ENCODE measurements around the gene CRIM1. TPM values are rescaled to one million over a fixed set of nuclear protein-coding genes. Genes with fewer than 3 reads are reported as not detected.

Gene CRIM1
- total and polyA plus RNA-seq, 5 donors from 2014 or later: 0.15 to 2.7 (median 0.74) TPM

DNA sequence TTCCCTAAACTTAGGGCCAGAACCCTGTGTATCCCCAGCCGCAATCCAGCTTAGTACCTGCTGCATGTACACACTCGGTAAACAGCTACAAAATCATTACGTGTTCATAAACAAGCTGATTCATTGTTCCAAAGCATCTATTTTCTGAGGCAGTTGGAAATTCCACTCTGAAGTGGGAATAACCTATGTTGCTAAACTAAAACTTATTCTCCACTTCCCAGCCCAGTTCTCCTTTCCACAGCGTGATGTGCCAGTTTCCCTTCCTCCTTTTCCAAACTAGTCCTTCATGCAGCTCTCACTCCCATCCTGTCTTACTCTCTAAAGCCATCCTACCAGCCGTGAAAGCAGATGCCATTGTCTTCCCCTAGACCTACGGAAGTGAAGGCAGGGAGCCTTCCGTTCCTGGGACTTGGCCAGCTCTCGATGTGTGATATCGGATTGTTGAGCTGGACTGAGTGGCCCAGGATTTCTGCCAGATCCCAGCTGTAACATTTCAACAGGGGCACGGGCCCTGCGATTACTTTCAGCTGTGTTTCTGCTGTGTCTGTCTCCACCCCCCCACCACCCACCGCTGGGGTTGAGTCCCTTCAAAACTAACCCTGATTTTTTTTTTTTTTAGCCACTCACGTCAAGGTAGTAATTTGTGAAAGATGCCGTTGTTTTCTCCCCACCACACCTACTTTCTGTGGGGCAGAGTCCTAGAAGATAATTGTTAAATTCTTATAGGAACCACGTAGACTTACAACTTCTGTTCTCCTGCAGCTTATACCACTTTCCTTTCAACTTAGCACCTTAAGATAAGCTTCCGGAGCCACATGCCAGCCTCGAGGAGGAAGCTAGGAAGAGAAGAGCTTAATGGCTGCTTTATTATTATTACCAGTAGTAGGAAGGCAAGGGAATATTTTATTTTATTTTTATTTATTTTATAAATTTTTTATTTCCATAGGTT, 100.9 kb downstream of the CRIM1 start:
- H3K4me1 Mint-ChIP-seq: peaks cover 0 to 4% (median under 1%) of the 10 kb centered on the region in 4 donors
- H3K27ac ChIP-seq (ENCODE audit: insufficient read depth, low read length, poor library complexity, severe bottlenecking): no peak overlapping the region
- H3K36me3 Mint-ChIP-seq: no peaks in the 10 kb centered on the region
- H3K4me1 ChIP-seq (ENCODE audit: control insufficient read depth, insufficient read depth, low read length, poor library complexity, severe bottlenecking): peaks cover 7% of the 10 kb centered on the region
- H3K4me3 ChIP-seq (ENCODE audit: low read depth, low read length): no peak overlapping the region
- no peak for ATAC-seq (ENCODE audit: low read depth in 2 of 2)
- no peaks in the 10 kb centered on the region for H3K9me3 Mint-ChIP-seq
- no peaks in the 10 kb centered on the region for H3K27me3 ChIP-seq (ENCODE audit: control insufficient read depth, insufficient read depth, low read length)
- H3K36me3 ChIP-seq (ENCODE audit: control insufficient read depth, insufficient read depth, low read length): no peaks in the 10 kb centered on the region
- H3K9me3 ChIP-seq (ENCODE audit: control insufficient read depth in 2 of 2, low read length in 2 of 2): no peaks in the 10 kb centered on the region
- H3K4me3 Mint-ChIP-seq: no peak overlapping the region
- H3K27ac Mint-ChIP-seq: peak overlapping the region in 1 of 3 donors; percentile 27
- no peak for DNase-seq
- no peaks in the 10 kb centered on the region for H3K27me3 Mint-ChIP-seq

DNA sequence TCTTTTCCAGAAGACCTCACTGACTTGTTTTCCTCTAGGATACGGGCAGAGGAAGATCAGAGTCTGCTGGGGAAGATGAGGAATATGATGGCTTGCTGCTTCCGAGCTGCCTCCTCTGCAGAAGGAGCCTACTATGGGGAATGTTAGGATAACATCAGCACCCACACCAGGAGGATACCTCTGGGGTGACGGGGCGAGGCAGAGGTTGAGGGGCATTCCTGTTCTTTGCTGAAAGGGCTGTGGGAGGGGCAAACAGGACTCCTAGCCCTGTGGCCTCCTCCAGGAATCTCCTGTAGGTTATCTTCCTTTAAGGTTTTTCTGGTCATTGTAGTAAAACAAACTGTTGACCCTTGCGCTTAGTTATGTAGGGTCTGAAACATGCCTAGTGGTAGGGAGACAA, 102.5 kb downstream of the CRIM1 start:
- Histone ChIP-seq H3K9me3 (ENCODE audit: control insufficient read depth in 2 of 2, low read length in 2 of 2) (no peaks in the 10 kb centered on the region), H3K4me1 (ENCODE audit: control insufficient read depth, insufficient read depth, low read length, poor library complexity, severe bottlenecking) (peaks cover 7% of the 10 kb centered on the region), H3K4me3 (ENCODE audit: low read depth, low read length) (no peak overlapping the region), H3K27ac (ENCODE audit: insufficient read depth, low read length, poor library complexity, severe bottlenecking) (no peak overlapping the region), H3K27me3 (ENCODE audit: control insufficient read depth, insufficient read depth, low read length) (no peaks in the 10 kb centered on the region), H3K36me3 (ENCODE audit: control insufficient read depth, insufficient read depth, low read length) (no peaks in the 10 kb centered on the region)
- no peak for DNase-seq
- Mint-ChIP-seq H3K4me3 (no peak overlapping the region), H3K9me3 (no peaks in the 10 kb centered on the region), H3K27ac (no peak overlapping the region), H3K4me1 (peaks cover 0 to 8% (median 4%) of the 10 kb centered on the region in 4 donors), H3K27me3 (no peaks in the 10 kb centered on the region), H3K36me3 (no peaks in the 10 kb centered on the region)
- ATAC-seq (ENCODE audit: low read depth in 2 of 2): no peak

DNA sequence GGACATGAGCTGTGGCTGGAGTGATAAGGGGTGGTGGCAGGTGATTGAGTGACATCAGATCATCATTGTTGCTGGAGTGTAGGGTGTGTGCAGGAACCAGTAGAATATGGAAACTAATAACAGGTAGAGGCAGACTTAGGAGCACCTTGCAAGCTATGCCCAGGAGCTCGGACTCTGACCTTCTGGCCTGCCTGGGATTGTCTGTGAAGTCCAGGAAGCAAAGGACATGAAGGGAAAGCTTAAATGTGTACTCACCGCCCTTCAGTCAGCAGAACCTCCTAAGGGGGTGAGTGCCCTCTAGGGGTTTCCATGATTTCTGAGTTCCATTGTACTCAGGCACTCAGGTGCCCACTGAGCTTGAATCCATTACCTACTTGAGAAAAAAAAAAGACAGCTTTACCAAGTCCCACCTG, 104.2 kb downstream of the CRIM1 start:
- H3K9me3 ChIP-seq (ENCODE audit: control insufficient read depth in 2 of 2, low read length in 2 of 2): no peaks in the 10 kb centered on the region
- no peaks in the 10 kb centered on the region for H3K27me3 ChIP-seq (ENCODE audit: control insufficient read depth, insufficient read depth, low read length)
- peaks cover 7% of the 10 kb centered on the region for H3K4me1 ChIP-seq (ENCODE audit: control insufficient read depth, insufficient read depth, low read length, poor library complexity, severe bottlenecking)
- H3K36me3 ChIP-seq (ENCODE audit: control insufficient read depth, insufficient read depth, low read length): no peaks in the 10 kb centered on the region
- DNase-seq (no peak), ATAC-seq (ENCODE audit: low read depth in 2 of 2) (no peak)
- no peaks in the 10 kb centered on the region for H3K27me3 Mint-ChIP-seq
- no peak overlapping the region for H3K4me3 Mint-ChIP-seq
- no peak overlapping the region for H3K27ac Mint-ChIP-seq
- no peaks in the 10 kb centered on the region for H3K36me3 Mint-ChIP-seq
- H3K4me1 Mint-ChIP-seq: peaks cover 0 to 11% (median 4%) of the 10 kb centered on the region in 4 donors
- no peak overlapping the region for H3K27ac ChIP-seq (ENCODE audit: insufficient read depth, low read length, poor library complexity, severe bottlenecking)
- H3K4me3 ChIP-seq (ENCODE audit: low read depth, low read length): no peak overlapping the region
- H3K9me3 Mint-ChIP-seq: no peaks in the 10 kb centered on the region

DNA sequence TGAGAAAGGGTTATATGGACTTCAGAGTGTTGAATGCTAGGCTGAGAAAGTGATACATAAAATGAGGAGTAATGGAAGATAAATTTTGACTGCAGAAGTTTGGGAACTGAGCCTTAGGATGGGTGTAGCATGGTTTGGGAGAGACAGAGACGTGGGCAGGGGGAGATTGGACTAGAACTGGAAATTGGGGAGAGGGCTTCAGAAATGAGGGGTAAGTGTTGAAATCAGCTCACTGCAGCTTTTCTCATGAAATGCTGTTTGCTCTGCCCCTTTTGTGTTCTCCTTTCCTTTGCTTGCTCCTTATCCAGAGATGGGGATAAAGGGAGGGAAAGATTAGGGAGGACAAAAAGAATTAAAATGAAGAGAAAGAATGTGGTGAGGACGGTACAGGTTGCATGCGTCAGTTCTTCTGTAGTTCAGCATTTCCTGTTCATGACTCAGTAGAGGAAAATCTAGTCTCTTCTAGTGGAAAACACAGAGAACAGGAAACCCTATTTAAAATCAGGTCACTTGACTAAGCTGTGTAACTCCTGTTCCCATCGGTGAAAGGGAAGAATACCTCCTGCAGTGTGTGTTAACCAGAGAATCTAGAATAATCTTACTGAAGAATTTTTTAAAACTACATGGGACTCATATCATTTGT, 105.6 kb downstream of the CRIM1 start:
- Histone ChIP-seq H3K4me1 (ENCODE audit: control insufficient read depth, insufficient read depth, low read length, poor library complexity, severe bottlenecking) (peaks cover 7% of the 10 kb centered on the region), H3K9me3 (ENCODE audit: control insufficient read depth in 2 of 2, low read length in 2 of 2) (no peaks in the 10 kb centered on the region), H3K36me3 (ENCODE audit: control insufficient read depth, insufficient read depth, low read length) (no peaks in the 10 kb centered on the region), H3K27me3 (ENCODE audit: control insufficient read depth, insufficient read depth, low read length) (no peaks in the 10 kb centered on the region), H3K4me3 (ENCODE audit: low read depth, low read length) (peak overlapping the region; percentile 5), H3K27ac (ENCODE audit: insufficient read depth, low read length, poor library complexity, severe bottlenecking) (no peak overlapping the region)
- Mint-ChIP-seq H3K4me1 (peaks cover 0 to 11% (median 4%) of the 10 kb centered on the region in 4 donors), H3K9me3 (no peaks in the 10 kb centered on the region), H3K4me3 (no peak overlapping the region), H3K36me3 (no peaks in the 10 kb centered on the region), H3K27ac (peak overlapping the region in 1 of 3 donors; percentile 67), H3K27me3 (no peaks in the 10 kb centered on the region)
- peak; percentile 66 to 68 for ATAC-seq (ENCODE audit: low read depth in 2 of 2)
- peak in 2 of 3 donors; percentile 8 to 47 for DNase-seq

DNA sequence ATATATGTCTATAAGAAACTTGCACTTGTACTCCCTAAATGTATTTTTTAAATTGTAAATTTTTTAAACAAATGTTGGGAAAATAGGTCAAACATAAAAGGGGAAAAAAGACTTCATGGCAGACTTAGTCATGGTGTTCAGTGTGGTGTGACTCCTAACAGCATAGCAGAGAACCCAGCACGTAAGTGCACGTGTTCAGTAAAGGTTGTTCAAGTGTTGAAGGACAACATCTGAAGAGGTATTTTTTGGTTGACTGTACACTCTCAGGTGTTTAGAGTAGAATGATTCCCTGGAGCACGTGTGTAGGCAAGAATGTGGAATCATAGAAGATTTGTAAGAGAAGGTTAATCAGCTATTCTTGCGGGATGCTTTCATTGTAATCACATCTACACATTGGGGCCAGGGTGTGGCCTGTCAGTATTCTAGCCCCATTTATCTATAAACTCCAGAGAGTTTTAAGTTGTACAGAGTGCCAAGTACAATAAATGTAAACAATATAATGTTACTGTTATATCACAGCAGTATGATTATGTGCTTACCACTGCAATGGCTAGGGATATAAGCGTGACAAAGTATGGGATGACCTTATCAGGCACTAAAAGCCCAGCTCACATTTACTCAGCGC, 106.8 kb downstream of the CRIM1 start:
- ATAC-seq (ENCODE audit: low read depth in 2 of 2) (no peak), DNase-seq (no peak)
- H3K27me3 ChIP-seq (ENCODE audit: control insufficient read depth, insufficient read depth, low read length): no peaks in the 10 kb centered on the region
- peaks cover 0 to 11% (median 4%) of the 10 kb centered on the region in 4 donors for H3K4me1 Mint-ChIP-seq
- H3K27ac Mint-ChIP-seq: no peak overlapping the region
- H3K4me3 Mint-ChIP-seq: no peak overlapping the region
- H3K27ac ChIP-seq (ENCODE audit: insufficient read depth, low read length, poor library complexity, severe bottlenecking): no peak overlapping the region
- H3K4me1 ChIP-seq (ENCODE audit: control insufficient read depth, insufficient read depth, low read length, poor library complexity, severe bottlenecking): peaks cover 7% of the 10 kb centered on the region
- no peaks in the 10 kb centered on the region for H3K36me3 Mint-ChIP-seq
- no peaks in the 10 kb centered on the region for H3K9me3 ChIP-seq (ENCODE audit: control insufficient read depth in 2 of 2, low read length in 2 of 2)
- H3K9me3 Mint-ChIP-seq: peaks cover 0 to 4% (median 0%) of the 10 kb centered on the region in 7 donors
- H3K4me3 ChIP-seq (ENCODE audit: low read depth, low read length): no peak overlapping the region
- no peaks in the 10 kb centered on the region for H3K27me3 Mint-ChIP-seq
- no peaks in the 10 kb centered on the region for H3K36me3 ChIP-seq (ENCODE audit: control insufficient read depth, insufficient read depth, low read length)

DNA sequence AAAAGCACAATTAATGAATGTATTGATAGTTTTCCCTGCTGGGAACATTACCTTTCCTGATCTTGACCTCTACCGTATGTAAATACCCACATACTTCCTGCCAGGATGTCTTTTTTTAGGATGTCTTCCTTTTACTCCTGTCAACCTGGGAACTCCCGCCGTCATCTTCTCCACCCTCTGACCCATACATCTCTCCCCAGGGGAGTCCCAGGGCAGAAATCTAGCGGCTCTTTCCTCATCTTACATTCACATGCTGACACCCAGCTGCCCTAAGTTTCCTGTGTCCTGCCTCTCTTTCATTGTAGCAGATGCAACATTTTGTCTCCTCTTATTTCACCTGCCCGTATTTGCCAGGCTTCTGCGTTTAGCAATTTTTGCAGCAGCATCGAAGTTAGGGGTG, 107.8 kb downstream of the CRIM1 start:
- no peak overlapping the region for H3K4me3 ChIP-seq (ENCODE audit: low read depth, low read length)
- H3K4me1 ChIP-seq (ENCODE audit: control insufficient read depth, insufficient read depth, low read length, poor library complexity, severe bottlenecking): peaks cover 7% of the 10 kb centered on the region
- no peak for ATAC-seq (ENCODE audit: low read depth in 2 of 2)
- H3K27me3 ChIP-seq (ENCODE audit: control insufficient read depth, insufficient read depth, low read length): no peaks in the 10 kb centered on the region
- H3K9me3 ChIP-seq (ENCODE audit: control insufficient read depth in 2 of 2, low read length in 2 of 2): no peaks in the 10 kb centered on the region
- H3K27ac ChIP-seq (ENCODE audit: insufficient read depth, low read length, poor library complexity, severe bottlenecking): no peak overlapping the region
- H3K36me3 ChIP-seq (ENCODE audit: control insufficient read depth, insufficient read depth, low read length): no peaks in the 10 kb centered on the region
- Mint-ChIP-seq H3K9me3 (peaks cover 0 to 4% (median 0%) of the 10 kb centered on the region in 7 donors), H3K4me3 (no peak overlapping the region), H3K27ac (peak overlapping the region in 1 of 3 donors; percentile 1), H3K27me3 (no peaks in the 10 kb centered on the region), H3K36me3 (no peaks in the 10 kb centered on the region), H3K4me1 (peaks cover 0 to 11% (median 4%) of the 10 kb centered on the region in 4 donors)
- DNase-seq: no peak

DNA sequence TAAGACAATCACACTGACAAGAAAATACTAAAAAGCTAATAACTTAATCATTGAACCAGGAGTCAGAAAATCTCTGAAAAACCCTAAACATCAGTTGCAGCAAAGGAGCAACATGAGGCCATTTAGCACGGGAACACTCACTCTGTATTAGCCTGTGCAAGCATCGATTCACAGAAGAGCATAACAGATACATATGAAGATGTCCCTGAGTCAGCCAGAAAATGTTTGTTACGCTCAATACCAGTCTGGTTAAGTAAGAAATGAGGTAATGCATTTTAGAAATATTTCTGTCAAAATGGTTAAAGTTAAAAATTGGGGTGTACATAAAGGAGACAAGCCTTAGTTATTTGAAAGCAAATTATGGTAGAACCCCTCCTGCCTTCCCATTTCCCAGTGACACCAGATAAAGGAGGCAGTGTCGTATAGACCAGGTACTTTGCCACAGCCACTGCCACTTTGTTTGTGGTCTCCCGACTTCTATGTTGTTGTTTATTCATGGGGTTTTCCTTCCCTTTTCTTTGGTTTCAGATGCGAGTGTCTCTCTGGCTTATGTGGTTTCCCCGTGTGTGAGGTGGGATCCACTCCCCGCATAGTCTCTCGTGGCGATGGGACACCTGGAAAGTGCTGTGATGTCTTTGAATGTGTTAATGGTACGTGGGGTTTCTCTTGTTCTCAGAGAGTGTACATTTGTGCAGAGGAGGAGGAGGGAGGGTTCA, 108.6 kb downstream of the CRIM1 start:
- H3K27me3 Mint-ChIP-seq: no peaks in the 10 kb centered on the region
- no peaks in the 10 kb centered on the region for H3K36me3 Mint-ChIP-seq
- DNase-seq (no peak), ATAC-seq (ENCODE audit: low read depth in 2 of 2) (no peak)
- H3K9me3 ChIP-seq (ENCODE audit: control insufficient read depth in 2 of 2, low read length in 2 of 2): no peaks in the 10 kb centered on the region
- no peaks in the 10 kb centered on the region for H3K27me3 ChIP-seq (ENCODE audit: control insufficient read depth, insufficient read depth, low read length)
- no peak overlapping the region for H3K27ac ChIP-seq (ENCODE audit: insufficient read depth, low read length, poor library complexity, severe bottlenecking)
- no peak overlapping the region for H3K27ac Mint-ChIP-seq
- H3K4me3 Mint-ChIP-seq: no peak overlapping the region
- H3K9me3 Mint-ChIP-seq: peaks cover 0 to 4% (median 0%) of the 10 kb centered on the region in 7 donors
- no peaks in the 10 kb centered on the region for H3K36me3 ChIP-seq (ENCODE audit: control insufficient read depth, insufficient read depth, low read length)
- H3K4me1 Mint-ChIP-seq: peaks cover 0 to 11% (median 4%) of the 10 kb centered on the region in 4 donors
- no peak overlapping the region for H3K4me3 ChIP-seq (ENCODE audit: low read depth, low read length)
- H3K4me1 ChIP-seq (ENCODE audit: control insufficient read depth, insufficient read depth, low read length, poor library complexity, severe bottlenecking): peaks cover 7% of the 10 kb centered on the region
